A549 (cell line): Measurements from ENCODE around the gene ESPN. TPM values are rescaled to one million over a fixed set of nuclear protein-coding genes. Genes with fewer than 3 reads are reported as not detected.

ENCODE experiments used
- ATAC-seq, 2 experiments: fragments of 200-7000 bp in 1 of 2; fragments of >200 bp in 1 of 2; cut with Nextera tagmentation in 1 of 2; cut with Tn5 transposase in 1 of 2; 3 replicates each; pipeline versions ENCODE4 v1.8.0 to v1.9.1; 2018 to 2020; ENCODE audit warnings: mild to moderate bottlenecking in 1 of 2, moderate library complexity in 1 of 2
- CTCF ChIA-PET: fragments of 300-600 bp; sonication (Branson Sonifier 250); formaldehyde crosslinking; extraction: SDS; loops from one replicate; lab custom pipeline; 2021; ENCODE audit warnings: antibody characterized with exemption, inconsistent platforms; lab: Yijun Ruan, JAX
- POLR2A ChIA-PET: fragments of 350-600 bp; formaldehyde crosslinking; extraction: SDS; loops from one replicate; lab custom pipeline; 2021; ENCODE audit warnings: antibody characterized with exemption, inconsistent platforms; lab: Yijun Ruan, JAX
- DNase-seq, 2 experiments: peaks; one replicate each; pipeline versions ENCODE4 v3.0.0 to v3.0.0-alpha.2; 2011 to 2016; ENCODE audit warnings: low read depth in 1 of 2, low spot score in 1 of 2
- FAIRE-seq: peaks from 2 replicates; lab custom pipeline; 2011; peaks lifted over from hg19 to GRCh38; lab: Jason Lieb, UNC
- H3K27ac ChIP-seq, 2 experiments: fragments of >200 bp; sonication (Bioruptor Twin); formaldehyde crosslinking; 3 replicates each; pipeline ENCODE4 v1.5.1; 2016 to 2017
- H3K4me1 ChIP-seq: fragments of >200 bp; sonication (Bioruptor Twin); formaldehyde crosslinking; 3 replicates; pipeline ENCODE4 v1.6.1; 2016
- H3K4me2 ChIP-seq: fragments of >200 bp; sonication (Bioruptor Twin); formaldehyde crosslinking; 3 replicates; pipeline ENCODE4 v1.6.1; 2016
- H3K4me3 ChIP-seq: fragments of >200 bp; sonication (Bioruptor Twin); formaldehyde crosslinking; 3 replicates; pipeline ENCODE4 v1.5.1; 2016
- H3K9me3 ChIP-seq: fragments of >200 bp; sonication (Bioruptor Twin); formaldehyde crosslinking; 3 replicates; pipeline ENCODE4 v1.6.1; 2016
- BHLHE40 ChIP-seq: IDR thresholded peaks from 2 replicates; pipeline ENCODE4 v1.6.1; 2012; ENCODE audit warnings: low read depth, low read length, inconsistent platforms
- CBX2 ChIP-seq: fragments of 200-600 bp; sonication (generic); IDR thresholded peaks from 2 replicates; pipeline ENCODE4 v1.6.1; 2016; ENCODE audit warnings: low read depth, mild to moderate bottlenecking, borderline replicate concordance
- CEBPB ChIP-seq, 2 experiments: fragments of >200 bp in 1 of 2; sonication (Bioruptor Twin) in 1 of 2; formaldehyde crosslinking in 1 of 2; IDR thresholded peaks; 2 replicates each; pipeline ENCODE4 v1.6.1; 2012 to 2016
- CHD2 ChIP-seq: fragments of 150-350 bp; IDR thresholded peaks from 2 replicates; pipeline ENCODE4 v1.6.1; 2014; ENCODE audit warnings: low read length; ENCODE audit not compliant: partially characterized antibody
- E2F6 ChIP-seq: IDR thresholded peaks from 2 replicates; pipeline ENCODE4 v1.6.1; 2012; ENCODE audit warnings: low read depth, borderline replicate concordance
- EHF ChIP-seq: fragments of 250-450 bp; sonication (Bioruptor Pico); IDR thresholded peaks from 2 replicates; pipeline ENCODE4 v1.5.0; 2020; ENCODE audit warnings: mild to moderate bottlenecking
- EHMT2 ChIP-seq: fragments of 200-600 bp; sonication (generic); IDR thresholded peaks from 2 replicates; pipeline ENCODE4 v1.6.1; 2016; ENCODE audit warnings: antibody characterized with exemption, low read depth, mild to moderate bottlenecking, moderate library complexity
- EP300 ChIP-seq, 2 experiments: fragments of >200 bp; sonication (Bioruptor Twin); formaldehyde crosslinking; IDR thresholded peaks; 2 replicates in 1 of 2; 3 replicates in 1 of 2; pipeline ENCODE4 v1.6.1; 2016 to 2017
- FOSL2 ChIP-seq, 2 experiments: fragments of 450-650 bp in 1 of 2; fragments of >200 bp in 1 of 2; sonication (Bioruptor Twin) in 1 of 2; formaldehyde crosslinking; IDR thresholded peaks; 2 replicates each; pipeline versions ENCODE4 v1.5.0 to v1.6.1; 2016 to 2020; ENCODE audit warnings: mild to moderate bottlenecking in 1 of 2, moderate library complexity in 1 of 2
- GATA3 ChIP-seq: IDR thresholded peaks from 2 replicates; pipeline ENCODE4 v1.6.1; 2012; ENCODE audit warnings: borderline replicate concordance
- HDAC2 ChIP-seq: fragments of 200-600 bp; sonication (generic); IDR thresholded peaks from 2 replicates; pipeline ENCODE4 v1.6.1; 2016
- HEYL ChIP-seq: fragments of 250-450 bp; sonication (Bioruptor Pico); IDR thresholded peaks from 2 replicates; pipeline ENCODE4 v1.8.0; 2021; ENCODE audit warnings: mild to moderate bottlenecking, moderate library complexity
- HOXB5 ChIP-seq: fragments of 250-450 bp; sonication (Bioruptor Pico); IDR thresholded peaks from 2 replicates; pipeline ENCODE4 v1.5.0; 2020; ENCODE audit warnings: mild to moderate bottlenecking, moderate library complexity
- KDM1A ChIP-seq: fragments of 200-600 bp; sonication (generic); IDR thresholded peaks from 2 replicates; pipeline ENCODE4 v1.6.1; 2016; ENCODE audit warnings: low read depth, mild to moderate bottlenecking
- KDM5A ChIP-seq: fragments of 200-600 bp; sonication (generic); IDR thresholded peaks from 2 replicates; pipeline ENCODE4 v1.6.1; 2016; ENCODE audit warnings: antibody characterized with exemption, mild to moderate bottlenecking
- MAFK ChIP-seq: fragments of 450-650 bp; IDR thresholded peaks from 2 replicates; pipeline ENCODE4 v1.6.1; 2014; ENCODE audit not compliant: partially characterized antibody
- MAZ ChIP-seq: fragments of 150-350 bp; IDR thresholded peaks from 2 replicates; pipeline ENCODE4 v1.6.1; 2014; ENCODE audit warnings: antibody characterized with exemption, low read depth, low read length, borderline replicate concordance
- MYC ChIP-seq: IDR thresholded peaks from 2 replicates; pipeline ENCODE4 v1.6.1; 2012; ENCODE audit warnings: mild to moderate bottlenecking, inconsistent platforms, low read length, improper control_type of control experiment, borderline replicate concordance
- NFE2L2 ChIP-seq: fragments of 150-350 bp; conservative IDR thresholded peaks from 2 replicates; pipeline ENCODE4 v1.6.1; 2014; ENCODE audit warnings: low read length
- NPAS2 ChIP-seq: fragments of 250-450 bp; sonication (Bioruptor Pico); IDR thresholded peaks from 2 replicates; pipeline ENCODE4 v1.8.0; 2022; ENCODE audit warnings: mild to moderate bottlenecking, moderate library complexity, borderline replicate concordance
- NR3C1 ChIP-seq: fragments of >200 bp; sonication (Bioruptor Twin); formaldehyde crosslinking; IDR thresholded peaks from 3 replicates; pipeline ENCODE4 v1.6.1; 2017
- RARB ChIP-seq: fragments of 250-450 bp; sonication (Bioruptor Pico); IDR thresholded peaks from 2 replicates; pipeline ENCODE4 v1.8.0; 2021; ENCODE audit warnings: mild to moderate bottlenecking, moderate library complexity
- RNF2 ChIP-seq: fragments of 200-600 bp; sonication (generic); IDR thresholded peaks from 2 replicates; pipeline ENCODE4 v1.6.1; 2016; ENCODE audit warnings: low read depth, mild to moderate bottlenecking, antibody characterized with exemption, moderate library complexity, borderline replicate concordance
- SMC3 ChIP-seq: fragments of >200 bp; sonication (Bioruptor Twin); formaldehyde crosslinking; IDR thresholded peaks from 3 replicates; pipeline ENCODE4 v1.6.1; 2018; ENCODE audit warnings: inconsistent platforms
- TFCP2L1 ChIP-seq: fragments of 250-450 bp; sonication (Bioruptor Pico); IDR thresholded peaks from 2 replicates; pipeline ENCODE4 v1.5.0; 2021; ENCODE audit warnings: mild to moderate bottlenecking
- TP53 ChIP-seq: fragments of 250-450 bp; sonication (Bioruptor Pico); IDR thresholded peaks from 2 replicates; pipeline ENCODE4 v1.5.0; 2021; ENCODE audit warnings: mild to moderate bottlenecking, moderate library complexity
- ZC3H11A ChIP-seq: fragments of 450-650 bp; IDR thresholded peaks from 2 replicates; pipeline ENCODE4 v1.6.1; 2014; ENCODE audit warnings: antibody characterized with exemption, mild to moderate bottlenecking
- WGBS: methylation state at CpG from one replicate; pipeline ENCODE4 v1.1.6; 2017; ENCODE audit errors: missing lambda C conversion rate; 5-methylcytosine and 5-hydroxymethylcytosine counted together
- polyA plus RNA-seq, 4 experiments: library from polyadenylated mRNA; depleted of rRNA in 3 of 4; stranded (reverse); fragments of >200 nt; fragmentation: RNase III in 1 of 4; extraction: RNeasy Plus Mini Kit Qiagen cat#74134 plus additional on column Dnase treatment in 1 of 4; gene quantifications; 2 replicates in 3 of 4; 3 replicates in 1 of 4; pipeline ENCODE4 v1.2.3, GENCODE V29; 2011 to 2017

ESPN gene
- polyA plus RNA-seq, 2 of the 4 experiments (the other 2 are of a cell fraction): 0.22 to 0.28 TPM

GRCh38 chr1:6443339-6444115, 19.0 kb downstream of the ESPN start:
- ATAC-seq (no peak), DNase-seq (no peak), FAIRE-seq (no peak)
- TF ChIP-seq EP300 (IDR thresholded peaks at IDR 0.05) (no peak), E2F6 (no peak), CBX2 (no peak), BHLHE40 (no peak), TP53 (CRISPR knock-in tag) (no peak), FOSL2 (IDR thresholded peaks at IDR 0.05) (no peak), FOSL2 (CRISPR knock-in tag; IDR thresholded peaks at IDR 0.05) (no peak), KDM1A (no peak), GATA3 (no peak), CHD2 (no peak), EHMT2 (no peak), MYC (no peak), HDAC2 (no peak), SMC3 (no peak), MAZ (no peak)
- POLR2A ChIA-PET: no interaction called here
- Histone ChIP-seq H3K9me3 (no peaks in the 10 kb centered on the region), H3K4me1 (no peaks in the 10 kb centered on the region), H3K27ac (no peak overlapping the region), H3K4me3 (no peak overlapping the region), H3K4me2 (no peak overlapping the region)
- CTCF ChIA-PET: interaction anchor here (1.1 to 1.8 kb wide), 4 partner anchors 9 to 178 kb away, joined by 3 to 5 read pairs (median 4); no protein-coding TSS in a partner anchor
- WGBS: 98% methylated on average over 6 of the region's 21 CpGs

GRCh38 chr1:6444377-6444776, 19.8 kb downstream of the ESPN start:
- TF ChIP-seq EHF (CRISPR knock-in tag) (no peak), TFCP2L1 (no peak), TP53 (CRISPR knock-in tag) (no peak), KDM5A (no peak), RARB (no peak), HOXB5 (no peak), HDAC2 (no peak), HEYL (no peak), NFE2L2 (no peak), RNF2 (no peak), ZC3H11A (no peak), NR3C1 (no peak), MAFK (no peak), NPAS2 (CRISPR knock-in tag) (no peak), CEBPB (IDR thresholded peaks at IDR 0.05) (no peak), EHMT2 (no peak), GATA3 (no peak), CHD2 (no peak)
- POLR2A ChIA-PET: no interaction called here
- Histone ChIP-seq H3K4me3 (no peak overlapping the region), H3K4me1 (no peaks in the 10 kb centered on the region), H3K4me2 (no peak overlapping the region), H3K27ac (no peak overlapping the region), H3K9me3 (no peaks in the 10 kb centered on the region)
- no peak for ATAC-seq
- DNase-seq: no peak
- FAIRE-seq: no peak
- WGBS: 81% methylated on average over 9 of the region's 15 CpGs
- CTCF ChIA-PET: interaction anchor here (1.4 to 1.8 kb wide), 2 partner anchors 12 to 179 kb away, joined by 3 to 4 read pairs; no protein-coding TSS in a partner anchor
